Gastroesophageal sphincter (tissue), 4 donors: ENCODE measurements around the gene RFX3. TPM values are rescaled to one million over a fixed set of nuclear protein-coding genes. Genes with fewer than 3 reads are reported as not detected.

Experiments
- ATAC-seq: fragments of 150-250 bp; one replicate; pipeline ENCODE4 v1.9.1; 2016; ENCODE audit warnings: mild to moderate bottlenecking, moderate library complexity
- H3K27ac ChIP-seq, 4 donors: fragments of 200-600 bp; sonication (generic) in 3 of 4; 1 replicate in 3 of 4; 2 replicates in 1 of 4; pipeline ENCODE4 v1.5.1; 2016 to 2019
- H3K27me3 ChIP-seq: fragments of 200-600 bp; sonication (generic); one replicate; pipeline ENCODE4 v1.5.1; 2019
- H3K36me3 ChIP-seq, 2 donors: fragments of 200-600 bp; sonication (generic); one replicate each; pipeline ENCODE4 v1.5.1; 2019; ENCODE audit warnings: control low read depth in 1 of 2
- H3K4me1 ChIP-seq, 3 donors: fragments of 200-600 bp; sonication (generic); 1 replicate in 2 of 3; 2 replicates in 1 of 3; pipeline ENCODE4 v1.5.1; 2016 to 2019; ENCODE audit warnings: control low read depth in 2 of 3
- H3K4me3 ChIP-seq, 2 donors: fragments of 200-600 bp; sonication (generic); one replicate each; pipeline ENCODE4 v1.5.1; 2019; ENCODE audit warnings: mild to moderate bottlenecking in 1 of 2, moderate library complexity in 1 of 2
- H3K9me3 ChIP-seq, 3 donors: fragments of 200-600 bp; sonication (generic); one replicate each; pipeline ENCODE4 v1.5.1; 2017 to 2019; ENCODE audit warnings: control low read depth in 2 of 3
- CTCF ChIP-seq, 4 experiments: fragments of 200-600 bp in 2 of 4; fragments of 450-650 bp in 2 of 4; sonication (generic) in 1 of 4; IDR thresholded peaks; one replicate each; pipeline ENCODE4 v1.5.1; 2017 to 2019; ENCODE audit warnings: antibody characterized with exemption in 4 of 4, mild to moderate bottlenecking in 2 of 4, moderate library complexity in 2 of 4
- EP300 ChIP-seq: sonication (generic); formaldehyde crosslinking; IDR thresholded peaks from one replicate; pipeline ENCODE4 v1.6.1; 2017; ENCODE audit warnings: antibody characterized with exemption, mild to moderate bottlenecking
- POLR2A ChIP-seq, 2 donors: fragments of 450-650 bp; IDR thresholded peaks; one replicate each; pipeline ENCODE4 v1.6.1; 2017; ENCODE audit warnings: antibody characterized with exemption in 2 of 2, mild to moderate bottlenecking in 2 of 2, moderate library complexity in 1 of 2
- POLR2AphosphoS5 ChIP-seq: sonication (generic); formaldehyde crosslinking; IDR thresholded peaks from one replicate; pipeline ENCODE4 v1.6.1; 2017; ENCODE audit warnings: antibody characterized with exemption
- WGBS, 2 donors: methylation state at CpG; one replicate each; pipeline ENCODE4 v1.1.5; 2018; ENCODE audit warnings: low coverage in 1 of 2; 5-methylcytosine and 5-hydroxymethylcytosine counted together
- total RNA-seq, 4 donors: library from RNA; depleted of rRNA; stranded (reverse); fragments of >200 nt; gene quantifications; one replicate each; pipeline ENCODE4 v1.1.0, GENCODE V29; 2016

Gene RFX3
- total RNA-seq, 4 donors from 2014 or later: 5.6 to 9.0 (median 7.7) TPM

- TF ChIP-seq EP300 (no peak), POLR2A (IDR thresholded peaks at IDR 0.05) (no peak), CTCF (IDR thresholded peaks at IDR 0.05) (no peak), POLR2AphosphoS5 (no peak)
- WGBS, 2 donors: 75 to 97% methylated on average over 4 to 5 of the region's 5 CpGs
- no peaks in the 10 kb centered on the region for H3K4me1 ChIP-seq
- H3K27me3 ChIP-seq: no peaks in the 10 kb centered on the region
- H3K36me3 ChIP-seq: peaks cover 0 to 13% of the 10 kb centered on the region in 2 donors
- ATAC-seq: no peak
- H3K4me3 ChIP-seq: no peak overlapping the region
- no peaks in the 10 kb centered on the region for H3K9me3 ChIP-seq
- no peak overlapping the region for H3K27ac ChIP-seq
Observed at GRCh38 chr9:3290231-3290840, 235.5 kb downstream of the RFX3 start.

GRCh38 chr9:3288686-3289085, 237.1 kb downstream of the RFX3 start:
- Histone ChIP-seq H3K27ac (no peak overlapping the region), H3K9me3 (no peaks in the 10 kb centered on the region), H3K4me1 (no peaks in the 10 kb centered on the region), H3K27me3 (no peaks in the 10 kb centered on the region), H3K36me3 (peaks cover 0 to 13% of the 10 kb centered on the region in 2 donors), H3K4me3 (no peak overlapping the region)
- TF ChIP-seq CTCF (IDR thresholded peaks at IDR 0.05) (no peak), POLR2A (IDR thresholded peaks at IDR 0.05) (no peak), POLR2AphosphoS5 (no peak)
- ATAC-seq: no peak

GRCh38 chr9:3285365-3286161, 240.2 kb downstream of the RFX3 start:
- peaks cover 0 to 13% of the 10 kb centered on the region in 2 donors for H3K36me3 ChIP-seq
- no peaks in the 10 kb centered on the region for H3K27me3 ChIP-seq
- H3K4me3 ChIP-seq: no peak overlapping the region
- no peaks in the 10 kb centered on the region for H3K9me3 ChIP-seq
- ATAC-seq: no peak
- 83 to 100% methylated on average over 1 of the region's 1 CpG for WGBS, 2 donors
- H3K27ac ChIP-seq: no peak overlapping the region
- no peaks in the 10 kb centered on the region for H3K4me1 ChIP-seq
- no peak for TF ChIP-seq POLR2A (IDR thresholded peaks at IDR 0.05)
- TF ChIP-seq CTCF (IDR thresholded peaks at IDR 0.05): no peak
- TF ChIP-seq POLR2AphosphoS5: no peak
- TF ChIP-seq EP300: no peak

GRCh38 chr9:3282365-3282764, 243.4 kb downstream of the RFX3 start:
- WGBS, 2 donors: 75 to 84% methylated on average over 3 of the region's 3 CpGs
- Histone ChIP-seq H3K9me3 (no peaks in the 10 kb centered on the region), H3K4me3 (no peak overlapping the region), H3K27ac (no peak overlapping the region), H3K36me3 (peaks cover 0 to 8% of the 10 kb centered on the region in 2 donors), H3K27me3 (no peaks in the 10 kb centered on the region), H3K4me1 (no peaks in the 10 kb centered on the region)
- TF ChIP-seq EP300: no peak
- ATAC-seq: no peak

GRCh38 chr9:3281399-3281798, 244.4 kb downstream of the RFX3 start:
- ATAC-seq: no peak
- Histone ChIP-seq H3K36me3 (no peaks in the 10 kb centered on the region), H3K4me3 (no peak overlapping the region), H3K4me1 (no peaks in the 10 kb centered on the region), H3K9me3 (no peaks in the 10 kb centered on the region), H3K27ac (no peak overlapping the region), H3K27me3 (no peaks in the 10 kb centered on the region)
- TF ChIP-seq POLR2A (IDR thresholded peaks at IDR 0.05) (no peak), EP300 (no peak), POLR2AphosphoS5 (no peak), CTCF (IDR thresholded peaks at IDR 0.05) (no peak)
